Measurements from ENCODE around the gene CUL1.

Gene CUL1

GRCh38 chr7:148718431-148718830 is 19.7 kb downstream of the CUL1 start:
- no peak for DNase-seq (ENCODE audit: low spot score)

DNA sequence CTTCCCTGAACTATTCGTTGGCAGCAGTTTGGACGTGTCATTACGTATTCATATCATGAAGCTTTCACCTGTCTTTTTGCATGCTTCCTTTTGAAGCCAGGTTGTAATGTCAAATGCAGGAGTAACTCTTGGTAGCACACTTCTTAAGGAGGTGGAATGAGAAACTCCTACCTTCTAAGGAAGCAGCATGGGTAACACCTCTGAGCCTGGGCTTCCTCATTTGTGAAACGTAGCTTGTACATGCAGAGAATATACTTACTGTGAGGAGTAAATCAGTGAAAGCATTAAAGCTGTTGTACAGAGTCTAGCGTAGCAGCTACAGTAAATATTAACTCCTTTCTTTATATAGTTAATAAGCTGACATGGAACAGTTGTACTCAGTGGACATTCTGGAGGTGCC is 21.1 kb downstream of the CUL1 start:
- DNase-seq (ENCODE audit: low spot score) = no peak

- DNase-seq (ENCODE audit: low spot score) = no peak
Observed at GRCh38 chr7:148720472-148720871, 21.8 kb downstream of the CUL1 start.

GRCh38 chr7:148721390-148721789 is 22.7 kb downstream of the CUL1 start:
- no peak for DNase-seq (ENCODE audit: low spot score)

GRCh38 chr7:148722340-148723165 is 23.9 kb downstream of the CUL1 start:
- DNase-seq (ENCODE audit: low spot score) = no peak

DNA sequence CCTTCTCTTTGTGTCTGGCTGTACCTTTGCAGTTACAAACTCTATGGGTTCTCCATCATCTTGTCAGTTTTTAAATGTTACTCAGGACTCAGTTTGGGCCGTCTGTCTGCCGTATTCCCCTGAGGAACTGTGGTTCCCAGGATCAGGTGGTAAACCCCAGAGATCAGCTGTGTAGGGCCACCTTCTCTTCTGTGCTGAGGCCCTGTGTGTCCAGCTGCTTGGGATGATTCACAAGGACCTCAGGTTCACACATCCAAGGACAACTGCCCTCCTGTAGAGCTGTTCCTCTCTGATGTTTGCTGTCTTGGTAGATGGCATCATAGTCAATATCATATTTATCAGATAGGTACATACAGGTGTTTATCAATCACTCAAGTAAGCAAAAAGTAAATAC is 24.5 kb downstream of the CUL1 start:
- no peak for DNase-seq (ENCODE audit: low spot score)

DNA sequence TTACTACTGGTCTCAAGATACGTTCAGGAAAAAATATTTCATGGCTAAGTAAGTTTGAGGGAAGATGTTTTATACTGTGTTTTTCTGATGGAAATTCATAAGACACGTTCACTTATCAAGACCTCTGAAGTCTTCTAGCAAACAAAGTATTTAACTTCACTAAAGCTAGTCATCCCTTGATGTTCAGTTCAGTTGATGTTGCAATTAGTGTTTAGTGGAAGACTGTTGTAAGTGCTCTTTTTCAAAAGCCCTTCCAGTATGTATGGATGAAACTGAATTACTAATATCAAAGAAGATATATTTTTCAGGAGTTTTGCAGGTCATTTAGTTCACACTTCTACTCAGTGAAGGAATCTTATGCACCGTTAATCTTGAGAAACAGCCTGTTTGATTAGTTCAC is 25.1 kb downstream of the CUL1 start:
- no peak for DNase-seq (ENCODE audit: low spot score)

DNA sequence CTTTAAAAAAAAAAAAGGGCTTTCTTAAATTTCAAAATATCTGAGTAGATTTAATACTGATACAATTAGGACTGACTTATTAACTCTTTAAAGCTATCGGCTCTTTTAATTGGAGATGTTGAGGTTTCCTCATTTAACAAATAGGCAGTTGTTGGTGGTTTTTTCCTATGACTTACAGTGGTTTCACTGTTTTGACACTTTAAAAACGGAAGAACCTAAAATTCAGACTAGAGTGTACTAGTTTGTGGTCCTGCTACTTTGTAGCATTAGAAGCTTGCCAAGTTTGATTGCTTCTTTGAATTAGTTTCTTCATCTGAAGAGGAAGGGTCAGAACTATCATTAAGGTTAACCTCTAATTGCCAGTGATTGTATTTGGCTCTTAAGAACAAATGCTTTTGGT is 27.7 kb downstream of the CUL1 start:
- DNase-seq (ENCODE audit: low spot score) = peak; percentile 38

DNA sequence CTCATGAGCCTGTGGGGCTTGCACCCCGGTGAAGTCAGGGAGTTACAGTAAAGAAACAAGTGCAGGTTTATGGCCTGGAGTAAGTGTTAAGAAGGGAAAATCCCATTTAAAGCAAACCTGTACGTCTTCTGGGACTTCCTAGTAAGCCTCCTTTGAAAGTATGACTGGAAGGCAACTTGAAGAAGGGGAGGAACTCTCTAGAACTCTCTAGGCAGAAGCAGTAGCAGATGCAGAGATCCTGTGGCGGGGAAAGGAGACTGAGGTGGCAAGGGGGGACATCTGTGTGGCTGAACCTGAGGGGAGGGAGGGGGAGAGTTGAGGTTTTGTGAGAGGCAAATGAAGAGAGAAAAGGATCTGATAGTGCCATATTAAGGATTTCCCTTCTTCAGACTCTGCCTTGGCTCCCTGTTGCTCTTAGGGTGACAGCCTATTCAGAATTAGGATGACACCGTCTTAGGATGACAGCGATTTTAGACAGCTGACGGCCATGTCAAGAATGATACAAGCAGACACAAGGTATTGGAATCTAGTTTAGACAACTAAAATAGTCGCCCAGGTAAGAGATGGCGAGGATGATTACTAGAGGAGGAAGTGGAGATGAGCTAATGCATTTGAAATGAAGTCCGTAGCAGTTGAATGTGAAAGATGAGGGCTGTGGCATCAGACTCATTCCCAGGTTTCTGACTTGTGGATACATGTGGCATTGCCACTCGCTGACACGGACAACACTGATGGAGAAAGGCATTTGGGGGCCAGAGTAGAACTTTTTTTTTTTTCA is 29.0 kb downstream of the CUL1 start:
- peak; percentile 19 for DNase-seq (ENCODE audit: low spot score)

- DNase-seq (ENCODE audit: low spot score) = no peak
Observed at GRCh38 chr7:148729984-148730733, 31.5 kb downstream of the CUL1 start.

GRCh38 chr7:148732862-148733261 is 34.2 kb downstream of the CUL1 start:
- no peak for DNase-seq (ENCODE audit: low spot score)

DNA sequence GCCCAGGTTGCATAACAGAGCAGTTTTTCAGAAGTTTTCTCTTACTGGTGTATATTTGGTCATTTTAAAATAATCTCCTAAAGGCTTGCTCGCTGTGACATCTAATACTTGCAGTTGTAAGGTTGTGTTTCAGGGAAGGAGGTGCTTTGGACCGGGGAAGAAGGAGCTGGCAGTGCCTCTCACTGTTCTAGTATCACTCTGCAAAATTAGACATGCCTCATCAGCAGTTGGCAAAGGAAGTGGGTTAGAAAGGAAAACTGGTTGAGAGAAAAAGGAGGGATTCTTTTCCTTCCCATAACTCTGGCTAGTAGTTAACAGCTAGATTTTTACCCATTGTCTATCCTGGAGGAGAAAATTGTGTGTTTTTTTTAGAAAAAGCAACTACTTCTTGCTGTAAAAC is 34.8 kb downstream of the CUL1 start:
- no peak for DNase-seq (ENCODE audit: low spot score)

GRCh38 chr7:148735141-148735540 is 36.4 kb downstream of the CUL1 start:
- no peak for DNase-seq (ENCODE audit: low spot score)

GRCh38 chr7:148735967-148736366 is 37.3 kb downstream of the CUL1 start:
- DNase-seq (ENCODE audit: low spot score) = no peak

DNA sequence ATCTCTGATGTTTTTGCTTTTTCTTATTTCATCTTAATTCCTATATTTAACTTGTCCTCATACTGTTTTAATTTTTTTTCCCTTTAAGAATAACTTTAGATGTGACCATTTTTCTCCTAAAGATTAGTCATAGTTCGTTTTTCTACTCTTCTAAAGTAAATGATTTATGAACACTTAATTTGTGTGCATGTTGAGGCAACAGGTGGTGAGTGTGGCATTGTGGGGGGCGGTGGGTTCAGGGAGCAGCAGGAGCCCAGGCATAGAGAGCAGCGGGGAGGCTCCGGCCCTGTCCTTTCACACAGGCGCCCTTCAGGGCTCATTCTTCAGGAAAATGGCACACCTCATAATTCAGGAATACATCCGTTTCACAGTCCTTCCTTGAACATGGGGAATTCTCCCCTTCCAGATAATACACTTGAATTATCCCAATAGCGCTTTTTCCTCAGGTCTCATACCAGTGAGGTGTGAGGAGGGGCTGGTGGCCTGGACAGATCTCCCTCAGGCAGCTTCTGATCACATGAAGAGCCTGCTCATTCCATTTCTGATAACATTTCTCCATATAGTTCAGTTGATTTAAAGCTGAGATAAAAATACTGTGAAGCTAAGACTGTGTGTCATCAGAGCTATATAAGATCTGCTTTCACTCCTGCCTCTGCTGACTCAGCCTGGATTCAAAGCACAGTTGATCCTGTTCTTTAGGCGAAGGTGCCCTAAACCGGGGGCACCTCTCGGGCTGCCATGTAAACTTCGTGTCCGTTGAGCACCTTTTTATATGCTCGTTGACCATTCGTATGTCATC is 40.2 kb downstream of the CUL1 start:
- no peak for DNase-seq (ENCODE audit: low spot score)

- no peak for DNase-seq (ENCODE audit: low spot score)
Observed at GRCh38 chr7:148746135-148746534, 47.4 kb downstream of the CUL1 start.

DNA sequence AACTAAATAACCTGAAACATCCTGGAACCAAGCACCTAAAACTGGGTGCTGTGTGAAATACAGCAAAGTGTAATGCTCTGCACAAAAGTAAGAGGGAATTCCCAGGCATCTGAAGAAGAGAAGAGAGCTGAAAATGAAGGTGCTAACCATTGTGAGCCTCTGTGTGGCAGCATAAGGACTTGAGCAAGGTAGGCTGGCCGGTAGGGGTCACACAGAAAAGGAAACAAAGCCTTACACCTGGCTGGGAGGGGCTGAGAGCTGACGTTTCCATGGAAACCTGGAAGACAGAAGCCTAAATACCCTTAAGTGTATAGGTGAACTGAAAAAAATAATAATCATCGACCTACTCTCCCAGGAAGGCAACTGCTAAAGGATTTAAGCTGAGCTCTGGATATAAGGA is 48.6 kb downstream of the CUL1 start:
- DNase-seq (ENCODE audit: low spot score) = no peak

DNA sequence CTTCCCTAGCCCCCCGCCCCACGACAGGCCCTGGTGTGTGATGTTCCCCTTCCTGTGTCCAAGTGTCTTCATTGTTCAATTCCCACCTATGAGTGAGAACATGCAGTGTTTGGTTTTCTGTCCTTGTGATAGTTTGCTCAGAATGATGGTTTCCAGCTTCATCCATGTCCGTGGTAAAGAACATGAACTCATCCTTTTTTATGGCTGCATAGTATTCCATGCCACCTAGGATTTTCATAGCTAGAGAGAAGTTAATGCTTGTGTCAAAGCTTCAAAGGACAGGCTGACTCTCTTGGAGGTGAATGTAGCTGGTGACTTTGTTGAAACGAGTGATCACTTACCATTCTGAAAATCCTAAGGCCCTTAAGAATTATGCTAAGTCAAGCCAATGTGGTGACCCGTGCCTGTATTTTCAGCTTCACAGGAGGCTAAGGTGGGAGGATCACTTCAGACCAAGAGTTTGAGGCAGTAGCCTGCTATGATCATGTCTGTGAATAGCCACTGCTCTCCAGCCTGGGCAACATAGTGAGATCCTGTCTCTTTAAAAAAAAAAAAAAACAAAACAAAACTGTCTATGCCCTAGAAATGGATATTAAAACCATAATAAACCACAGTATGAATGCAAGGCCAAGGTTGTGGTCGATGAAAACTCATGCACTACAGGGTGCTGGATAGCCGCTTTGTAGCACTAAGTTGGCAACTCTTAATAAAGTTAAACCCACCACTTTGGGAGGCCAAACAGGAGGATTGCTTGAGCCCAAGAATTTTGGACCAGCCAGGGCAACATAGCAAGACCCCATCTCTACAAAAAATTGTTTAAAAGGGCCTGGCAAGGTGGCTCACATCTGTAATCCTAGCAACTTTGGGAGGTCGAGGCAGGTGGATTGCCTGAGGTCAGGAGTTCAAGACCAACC is 52.0 kb downstream of the CUL1 start:
- DNase-seq (ENCODE audit: low spot score) = no peak

GRCh38 chr7:148753224-148753623 is 54.5 kb downstream of the CUL1 start:
- no peak for DNase-seq (ENCODE audit: low spot score)

DNA sequence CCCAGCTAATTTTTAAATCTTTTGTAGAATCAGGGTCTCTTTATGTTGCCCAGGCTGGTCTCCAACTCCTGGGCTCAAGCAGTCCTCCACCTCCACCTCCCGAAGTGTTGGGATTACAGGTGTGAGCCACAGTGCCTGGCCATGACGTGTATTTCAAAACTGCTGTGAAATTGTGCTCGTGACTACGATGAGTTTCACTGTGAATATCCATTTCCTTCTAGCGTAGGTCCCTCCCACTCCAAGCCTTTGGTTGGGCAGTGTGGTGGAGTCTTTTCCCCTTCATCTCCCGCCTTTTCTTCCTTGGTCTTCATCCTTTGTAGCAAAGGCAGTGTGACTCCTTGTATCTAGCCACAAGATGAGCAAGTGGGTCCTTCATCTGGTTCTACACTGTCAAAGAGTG is 56.2 kb downstream of the CUL1 start:
- peak; percentile 42 for DNase-seq (ENCODE audit: low spot score)
